Upper lobe of right lung (tissue), 1 donor: Measurements from ENCODE around the gene DUOX2. TPM values are rescaled to one million over a fixed set of nuclear protein-coding genes. Genes with fewer than 3 reads are reported as not detected.

ENCODE experiments used
- ATAC-seq: fragments of 200-7000 bp; cut with Tn5 transposase; one replicate; pipeline ENCODE4 v1.9.1; 2020; ENCODE audit warnings: mild to moderate bottlenecking, moderate library complexity
- DNase-seq: peaks from one replicate; pipeline ENCODE4 v3.0.0-alpha.2; 2020
- H3K27ac ChIP-seq: fragments of 200-600 bp; one replicate; pipeline ENCODE4 v1.8.0; 2022
- H3K27me3 ChIP-seq: fragments of 200-600 bp; one replicate; pipeline ENCODE4 v1.8.0; 2022; ENCODE audit warnings: mild to moderate bottlenecking
- H3K36me3 ChIP-seq: fragments of 200-600 bp; one replicate; pipeline ENCODE4 v1.8.0; 2022
- H3K4me1 ChIP-seq: fragments of 200-600 bp; one replicate; pipeline ENCODE4 v1.8.0; 2022
- H3K4me3 ChIP-seq: fragments of 200-600 bp; one replicate; pipeline ENCODE4 v1.8.0; 2022; ENCODE audit warnings: mild to moderate bottlenecking
- H3K9me3 ChIP-seq: fragments of 200-600 bp; one replicate; pipeline ENCODE4 v1.8.0; 2022
- intact Hi-C: fragments of 100-400 bp; cut with DNase I; formaldehyde crosslinking; loops from one replicate; pipeline ENCODE4 v1.11.0; 2022
- total RNA-seq: library from RNA; stranded (reverse); fragmentation: NEBNext Ultra II Directional; extraction: Animal tissue kit (Norgen Biotek cat#: 25700); gene quantifications from one replicate; pipeline ENCODE4 v1.2.1, GENCODE V29; 2021
- TF ChIP-seq, protein P1 (sequence below): fragments of 200-600 bp; IDR thresholded peaks from one replicate; pipeline ENCODE4 v1.8.0; 2022; ENCODE audit warnings: antibody characterized with exemption
- donor health status: DM: no; HTN: yes; CAD: no; lungs with severe emphysema.

DUOX2 gene
- total RNA-seq, 1 donor from 2014 or later: 3.8 TPM

GRCh38 chr15:45117308-45118130 lies 3.5 kb upstream of the DUOX2 start:
- Histone ChIP-seq H3K4me1 (peaks cover 22% of the 10 kb centered on the region), H3K27me3 (peaks cover 53% of the 10 kb centered on the region), H3K36me3 (no peaks in the 10 kb centered on the region), H3K27ac (no peak overlapping the region), H3K9me3 (no peaks in the 10 kb centered on the region), H3K4me3 (peak overlapping the region; percentile 23)
- ATAC-seq: no peak
- intact Hi-C loops: no loop called here
- TF ChIP-seq, protein P1, sequence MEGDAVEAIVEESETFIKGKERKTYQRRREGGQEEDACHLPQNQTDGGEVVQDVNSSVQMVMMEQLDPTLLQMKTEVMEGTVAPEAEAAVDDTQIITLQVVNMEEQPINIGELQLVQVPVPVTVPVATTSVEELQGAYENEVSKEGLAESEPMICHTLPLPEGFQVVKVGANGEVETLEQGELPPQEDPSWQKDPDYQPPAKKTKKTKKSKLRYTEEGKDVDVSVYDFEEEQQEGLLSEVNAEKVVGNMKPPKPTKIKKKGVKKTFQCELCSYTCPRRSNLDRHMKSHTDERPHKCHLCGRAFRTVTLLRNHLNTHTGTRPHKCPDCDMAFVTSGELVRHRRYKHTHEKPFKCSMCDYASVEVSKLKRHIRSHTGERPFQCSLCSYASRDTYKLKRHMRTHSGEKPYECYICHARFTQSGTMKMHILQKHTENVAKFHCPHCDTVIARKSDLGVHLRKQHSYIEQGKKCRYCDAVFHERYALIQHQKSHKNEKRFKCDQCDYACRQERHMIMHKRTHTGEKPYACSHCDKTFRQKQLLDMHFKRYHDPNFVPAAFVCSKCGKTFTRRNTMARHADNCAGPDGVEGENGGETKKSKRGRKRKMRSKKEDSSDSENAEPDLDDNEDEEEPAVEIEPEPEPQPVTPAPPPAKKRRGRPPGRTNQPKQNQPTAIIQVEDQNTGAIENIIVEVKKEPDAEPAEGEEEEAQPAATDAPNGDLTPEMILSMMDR: no peak
- DNase-seq: peak; percentile 56

GRCh38 chr15:45116482-45117307 lies 2.7 kb upstream of the DUOX2 start:
- peaks cover 61% of the 10 kb centered on the region for H3K27me3 ChIP-seq
- ATAC-seq (no peak), DNase-seq (peak; percentile 63)
- H3K36me3 ChIP-seq: no peaks in the 10 kb centered on the region
- intact Hi-C loops: no loop called here
- TF ChIP-seq, protein P1: no peak
- H3K4me3 ChIP-seq: no peak overlapping the region
- no peaks in the 10 kb centered on the region for H3K9me3 ChIP-seq
- no peak overlapping the region for H3K27ac ChIP-seq
- peaks cover 28% of the 10 kb centered on the region for H3K4me1 ChIP-seq

DNA sequence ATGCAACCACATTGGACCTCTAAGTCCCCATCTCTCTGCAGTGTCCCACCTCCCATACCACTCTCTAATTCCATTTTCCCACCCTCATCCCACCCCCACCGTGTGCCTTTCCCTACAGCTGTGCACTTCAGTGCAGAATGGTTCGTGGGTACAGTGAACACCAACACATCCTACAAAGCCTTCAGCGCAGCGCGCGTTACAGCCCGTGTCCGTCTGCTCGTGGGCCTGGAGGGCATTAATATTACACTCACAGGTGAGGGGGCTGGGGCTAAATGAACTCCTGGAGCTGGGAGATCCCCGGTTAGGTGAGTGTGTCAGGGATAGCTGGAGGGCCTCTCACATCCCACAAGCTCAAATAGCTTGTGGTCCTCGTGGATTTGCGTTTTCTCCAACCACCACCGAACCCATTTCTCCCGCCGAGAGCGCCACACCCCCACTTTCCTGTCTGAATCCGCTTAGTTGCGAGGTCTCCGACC lies 2.1 kb upstream of the DUOX2 start:
- TF ChIP-seq, protein P1: no peak
- ATAC-seq (no peak), DNase-seq (peak; percentile 47)
- Histone ChIP-seq H3K9me3 (no peaks in the 10 kb centered on the region), H3K4me1 (peaks cover 28% of the 10 kb centered on the region), H3K27me3 (peaks cover 66% of the 10 kb centered on the region), H3K4me3 (no peak overlapping the region), H3K36me3 (no peaks in the 10 kb centered on the region), H3K27ac (no peak overlapping the region)
- intact Hi-C loops: no loop called here

DNA sequence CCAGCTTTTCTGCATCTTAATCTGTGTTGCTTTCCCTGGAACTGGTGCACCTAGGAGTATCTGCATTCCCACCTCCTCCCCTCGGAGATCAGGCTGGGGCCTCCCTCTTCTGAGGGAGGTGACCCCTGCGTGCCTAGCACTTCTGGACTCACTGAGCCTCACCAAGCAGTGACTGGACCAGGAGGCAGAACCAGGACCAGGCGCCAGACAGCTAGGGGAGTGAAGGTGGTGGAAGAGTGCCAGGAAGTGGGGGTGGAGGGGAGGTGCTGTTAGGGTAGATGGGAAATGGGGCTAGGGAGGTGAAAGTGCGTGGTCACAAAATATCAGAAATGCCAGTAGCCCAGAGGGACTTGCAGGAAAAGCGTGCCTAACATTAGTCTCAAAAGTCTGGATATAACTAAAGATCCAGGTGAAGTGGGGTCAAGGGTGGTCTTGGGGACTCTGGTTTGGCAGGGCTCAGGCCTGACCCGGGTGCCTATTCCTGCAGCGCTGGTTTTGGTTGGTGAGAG lies 1.4 kb upstream of the DUOX2 start:
- intact Hi-C loops: no loop called here
- TF ChIP-seq, protein P1: no peak
- Histone ChIP-seq H3K9me3 (no peaks in the 10 kb centered on the region), H3K4me3 (no peak overlapping the region), H3K27ac (no peak overlapping the region), H3K36me3 (no peaks in the 10 kb centered on the region), H3K27me3 (peaks cover 67% of the 10 kb centered on the region), H3K4me1 (peaks cover 28% of the 10 kb centered on the region)
- no peak for ATAC-seq
- DNase-seq: peak; percentile 53

- H3K4me1 ChIP-seq: peaks cover 28% of the 10 kb centered on the region
- H3K27ac ChIP-seq: no peak overlapping the region
- TF ChIP-seq, protein P1: no peak
- no peak overlapping the region for H3K4me3 ChIP-seq
- ATAC-seq (no peak), DNase-seq (peak; percentile 44)
- no peaks in the 10 kb centered on the region for H3K36me3 ChIP-seq
- H3K9me3 ChIP-seq: no peaks in the 10 kb centered on the region
- intact Hi-C loops: no loop called here
- peaks cover 74% of the 10 kb centered on the region for H3K27me3 ChIP-seq
Measured at GRCh38 chr15:45114751-45115085, 746 bp upstream of the DUOX2 start.
